Neural progenitor cell (in vitro differentiated cells): ENCODE data around the gene JPH3. TPM values are rescaled to one million over a fixed set of nuclear protein-coding genes. Genes with fewer than 3 reads are reported as not detected.
"Not testable (repeated sequence)": the region's sequence is repeated elsewhere in the genome, so short reads cannot be mapped to it uniquely, and the experiment has no call there.

Source experiments
- DNase-seq: peaks from one replicate; pipeline ENCODE4 v3.0.0-alpha.2; 2016; ENCODE audit warnings: low spot score
- H2AFZ ChIP-seq: fragments of 200-600 bp; sonication (generic); replicated peaks from 2 replicates; pipeline ENCODE4 v1.6.1; 2016; ENCODE audit warnings: antibody characterized with exemption
- H3F3A ChIP-seq: fragments of 200-600 bp; sonication (generic); 2 replicates; pipeline ENCODE4 v1.6.1; 2016; ENCODE audit warnings: antibody characterized with exemption, low read depth
- H3K27ac ChIP-seq: fragments of 200-600 bp; sonication (generic); 2 replicates; pipeline ENCODE4 v1.5.1; 2016; ENCODE audit warnings: mild to moderate bottlenecking
- H3K27me3 ChIP-seq: fragments of 200-600 bp; sonication (generic); 2 replicates; pipeline ENCODE4 v1.6.1; 2016; ENCODE audit warnings: mild to moderate bottlenecking, moderate library complexity
- H3K36me3 ChIP-seq: fragments of 200-600 bp; sonication (generic); 2 replicates; pipeline ENCODE4 v1.5.1; 2016
- H3K4me1 ChIP-seq: fragments of 200-600 bp; sonication (generic); 2 replicates; pipeline ENCODE4 v1.6.1; 2016; ENCODE audit warnings: mixed run types
- H3K4me2 ChIP-seq: fragments of 200-600 bp; sonication (generic); 2 replicates; pipeline ENCODE4 v1.6.1; 2016
- H3K4me3 ChIP-seq: fragments of 200-600 bp; sonication (generic); 2 replicates; pipeline ENCODE4 v1.5.1; 2016
- H3K79me2 ChIP-seq: fragments of 200-600 bp; sonication (generic); 2 replicates; pipeline ENCODE4 v1.6.1; 2016; ENCODE audit warnings: low read depth
- H3K9ac ChIP-seq: fragments of 200-600 bp; sonication (generic); 2 replicates; pipeline ENCODE4 v1.6.1; 2016
- H3K9me3 ChIP-seq: fragments of 200-600 bp; sonication (generic); 2 replicates; pipeline ENCODE4 v1.5.1; 2016; ENCODE audit warnings: low read depth
- H4K20me1 ChIP-seq: fragments of 200-600 bp; sonication (generic); 2 replicates; pipeline ENCODE4 v1.6.1; 2016; ENCODE audit warnings: low read depth
- H3K27ac Mint-ChIP-seq: 3 replicates; pipeline ENCODE4 v1.8.0; 2021; ENCODE audit warnings: mixed read lengths
- H3K27me3 Mint-ChIP-seq: 2 replicates; pipeline ENCODE4 v1.8.0; 2022; ENCODE audit warnings: low read depth, mild to moderate bottlenecking, inconsistent platforms, moderate library complexity, mixed read lengths; ENCODE audit not compliant: insufficient read depth
- H3K36me3 Mint-ChIP-seq: 3 replicates; pipeline ENCODE4 v1.8.0; 2021; ENCODE audit warnings: mixed read lengths
- H3K4me1 Mint-ChIP-seq: 3 replicates; pipeline ENCODE4 v1.8.0; 2021; ENCODE audit warnings: mixed read lengths
- H3K4me3 Mint-ChIP-seq: 3 replicates; pipeline ENCODE4 v1.8.0; 2021; ENCODE audit warnings: mild to moderate bottlenecking, moderate library complexity, mixed read lengths
- H3K9me3 Mint-ChIP-seq: 3 replicates; pipeline ENCODE4 v1.8.0; 2020; ENCODE audit warnings: mixed read lengths
- CTCF ChIP-seq: fragments of 200-600 bp; sonication (generic); IDR thresholded peaks from 2 replicates; pipeline ENCODE4 v1.5.1; 2017; ENCODE audit warnings: antibody characterized with exemption, mild to moderate bottlenecking
- EZH2 ChIP-seq: fragments of 200-600 bp; sonication (generic); IDR thresholded peaks from 2 replicates; pipeline ENCODE4 v1.6.1; 2017; ENCODE audit warnings: antibody characterized with exemption, mild to moderate bottlenecking, moderate library complexity
- EZH2phosphoT487 ChIP-seq: fragments of 200-600 bp; sonication (generic); IDR thresholded peaks from 2 replicates; pipeline ENCODE4 v1.6.1; 2017; ENCODE audit warnings: antibody characterized with exemption
- total RNA-seq: library from RNA; depleted of rRNA; stranded (reverse); fragments of >200 nt; gene quantifications from 2 replicates; pipeline ENCODE4 v1.2.3, GENCODE V29; 2015; ENCODE audit warnings: low replicate concordance

JPH3 gene
- total RNA-seq, 1 donor from 2014 or later, result 7.1 TPM

DNA sequence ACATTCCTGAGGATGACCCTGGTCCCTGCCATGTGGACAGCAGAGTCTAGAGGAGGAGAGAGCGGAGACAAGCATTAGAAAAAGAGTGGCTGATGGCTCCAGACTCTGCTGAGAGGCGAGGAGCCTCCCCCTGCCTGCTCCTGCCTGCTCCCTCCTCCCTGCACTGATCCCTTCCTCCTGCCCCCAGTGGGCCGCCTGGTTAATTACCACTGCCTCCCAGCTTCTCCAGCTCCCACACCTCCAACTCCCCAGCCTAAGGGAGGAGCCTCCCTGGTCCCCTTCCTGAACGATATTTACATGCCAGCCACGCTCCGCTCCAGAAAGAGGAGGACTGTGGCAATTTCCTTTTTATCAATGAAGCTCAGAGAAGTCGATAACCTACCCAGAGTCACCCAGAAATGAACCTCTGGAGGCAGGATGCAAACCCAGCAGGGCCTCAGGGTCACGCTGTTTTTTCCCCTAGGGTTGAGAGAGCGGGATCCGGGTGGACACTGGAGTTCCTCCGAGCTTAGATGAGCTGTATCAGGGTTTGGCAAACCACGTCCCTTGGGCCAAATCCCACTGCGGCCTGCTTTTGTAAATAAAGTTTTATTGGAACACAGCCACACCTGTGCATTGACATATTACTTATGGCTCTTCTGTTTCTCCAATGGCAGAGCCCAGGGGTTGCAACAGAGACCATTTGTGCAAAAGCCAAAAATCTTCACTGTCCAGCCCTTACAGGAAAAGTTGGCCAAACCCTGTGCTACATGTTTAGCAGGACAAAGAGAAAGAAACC, 27.1 kb upstream of the JPH3 start:
- Histone ChIP-seq H3K9me3 (no peaks in the 10 kb centered on the region), H3K4me3 (no peak overlapping the region), H2AFZ (peak overlapping the region; percentile 93), H3F3A (peaks cover 20% of the 10 kb centered on the region), H3K79me2 (no peaks in the 10 kb centered on the region), H3K27me3 (no peaks in the 10 kb centered on the region), H3K4me1 (peaks cover 13% of the 10 kb centered on the region), H3K9ac (no peak overlapping the region), H3K27ac (no peak overlapping the region), H4K20me1 (no peaks in the 10 kb centered on the region), H3K4me2 (peak overlapping the region; percentile 60), H3K36me3 (no peaks in the 10 kb centered on the region)
- Mint-ChIP-seq H3K36me3 (no peaks in the 10 kb centered on the region), H3K9me3 (no peaks in the 10 kb centered on the region), H3K27me3 (peaks cover 4% of the 10 kb centered on the region), H3K4me3 (no peak overlapping the region), H3K4me1 (peaks cover 15% of the 10 kb centered on the region), H3K27ac (no peak overlapping the region)
- TF ChIP-seq EZH2phosphoT487 (no peak), EZH2 (no peak), CTCF (peak; percentile 44)
- DNase-seq, result peak; percentile 66

- Histone ChIP-seq H3K9me3 (no peaks in the 10 kb centered on the region), H3K9ac (no peak overlapping the region), H3K4me3 (no peak overlapping the region), H3K4me1 (peaks cover 7% of the 10 kb centered on the region), H3K27ac (no peak overlapping the region), H2AFZ (peak overlapping the region; percentile 60), H3K27me3 (no peaks in the 10 kb centered on the region), H3K4me2 (no peak overlapping the region), H3F3A (peaks cover 15% of the 10 kb centered on the region), H3K36me3 (no peaks in the 10 kb centered on the region), H4K20me1 (no peaks in the 10 kb centered on the region), H3K79me2 (no peaks in the 10 kb centered on the region)
- DNase-seq, result peak; percentile 44
- Mint-ChIP-seq H3K36me3 (no peaks in the 10 kb centered on the region), H3K4me1 (peaks cover 15% of the 10 kb centered on the region), H3K9me3 (no peaks in the 10 kb centered on the region), H3K27me3 (peaks cover 4% of the 10 kb centered on the region), H3K27ac (no peak overlapping the region), H3K4me3 (no peak overlapping the region)
- TF ChIP-seq CTCF (no peak), EZH2phosphoT487 (no peak), EZH2 (no peak)
Measured at GRCh38 chr16:87576171-87576570, 26.1 kb upstream of the JPH3 start.

DNA sequence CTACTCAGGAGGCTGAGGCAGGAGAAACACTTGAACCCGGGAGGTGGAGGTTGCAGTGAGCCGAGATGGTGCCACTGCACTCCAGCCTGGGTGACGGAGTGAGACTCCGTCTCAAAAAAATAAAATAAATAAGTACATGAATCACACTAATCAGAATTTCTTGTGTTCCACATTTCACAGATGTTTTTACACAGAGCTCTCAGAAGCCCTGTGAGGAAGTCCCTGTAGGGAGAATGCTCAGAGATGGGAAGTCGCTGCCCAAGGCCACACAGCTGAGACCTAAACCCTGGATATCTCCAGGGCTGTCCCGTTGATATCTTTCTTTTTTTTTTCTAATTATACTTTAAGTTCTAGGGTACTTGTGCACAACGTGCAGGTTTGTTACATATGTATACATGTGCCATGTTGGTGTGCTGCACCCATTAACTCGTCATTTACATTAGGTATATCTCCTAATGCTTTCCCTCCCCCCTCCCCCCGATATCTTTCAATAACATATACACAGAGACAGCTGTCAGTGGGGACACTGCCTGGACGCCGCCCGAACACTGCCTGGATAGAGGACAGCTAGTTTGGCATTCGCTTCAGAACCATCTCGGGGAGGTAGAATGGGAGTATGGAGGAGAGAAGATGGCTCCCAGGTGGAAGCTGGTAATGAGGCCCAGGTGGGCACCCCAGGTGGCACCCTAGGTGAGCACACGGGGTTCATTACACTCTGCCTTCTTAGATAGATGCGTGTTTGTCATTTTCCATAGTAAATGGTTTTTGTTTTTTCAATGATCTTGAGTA, 24.0 kb upstream of the JPH3 start:
- not testable (repeated sequence) for H4K20me1 ChIP-seq, H3K27me3 Mint-ChIP-seq, H3K4me1 ChIP-seq, H3K9ac ChIP-seq, H2AFZ ChIP-seq, H3K36me3 Mint-ChIP-seq, DNase-seq, H3K27me3 ChIP-seq, H3K4me3 ChIP-seq, H3K36me3 ChIP-seq, H3K4me2 ChIP-seq, H3K9me3 Mint-ChIP-seq, H3K4me3 Mint-ChIP-seq, H3K79me2 ChIP-seq, H3K27ac ChIP-seq, H3K9me3 ChIP-seq, H3K27ac Mint-ChIP-seq
- peaks cover 23% of the 10 kb centered on the region for H3K4me1 Mint-ChIP-seq
- H3F3A ChIP-seq, result peaks cover 13% of the 10 kb centered on the region

- Histone ChIP-seq H3K4me3 (no peak overlapping the region), H3K27ac (no peak overlapping the region), H3K4me1 (peaks cover 6% of the 10 kb centered on the region), H4K20me1 (no peaks in the 10 kb centered on the region), H3K27me3 (no peaks in the 10 kb centered on the region), H3K9me3 (no peaks in the 10 kb centered on the region), H2AFZ (no peak overlapping the region), H3K4me2 (no peak overlapping the region), H3F3A (peaks cover 13% of the 10 kb centered on the region), H3K9ac (no peak overlapping the region), H3K36me3 (no peaks in the 10 kb centered on the region), H3K79me2 (no peaks in the 10 kb centered on the region)
- Mint-ChIP-seq H3K4me3 (no peak overlapping the region), H3K27me3 (peaks cover 6% of the 10 kb centered on the region), H3K4me1 (peaks cover 27% of the 10 kb centered on the region), H3K36me3 (no peaks in the 10 kb centered on the region), H3K9me3 (no peaks in the 10 kb centered on the region), H3K27ac (no peak overlapping the region)
- no peak for DNase-seq
- TF ChIP-seq EZH2 (no peak), EZH2phosphoT487 (no peak), CTCF (no peak)
Measured at GRCh38 chr16:87579691-87580090, 22.6 kb upstream of the JPH3 start.
